Measurements from ENCODE around the gene CADPS. TPM values are rescaled to one million over a fixed set of nuclear protein-coding genes. Genes with fewer than 3 reads are reported as not detected.

The CADPS gene
- total and polyA plus RNA-seq, 7 donors, result 1.6 to 12.5 (median 6.2) TPM; not detected in 1

GRCh38 chr3:62446337-62446940, 428.8 kb downstream of the CADPS start:
- H3K27ac ChIP-seq, result no peak overlapping the region
- no peaks in the 10 kb centered on the region for H3K27me3 ChIP-seq
- DNase-seq, result no peak
- no peaks in the 10 kb centered on the region for H3K9me3 ChIP-seq
- H3K36me3 ChIP-seq, result no peaks in the 10 kb centered on the region
- TF ChIP-seq EP300 (IDR thresholded peaks at IDR 0.05), result no peak
- TF ChIP-seq POLR2AphosphoS5 (IDR thresholded peaks at IDR 0.05), result no peak
- TF ChIP-seq, protein P1, sequence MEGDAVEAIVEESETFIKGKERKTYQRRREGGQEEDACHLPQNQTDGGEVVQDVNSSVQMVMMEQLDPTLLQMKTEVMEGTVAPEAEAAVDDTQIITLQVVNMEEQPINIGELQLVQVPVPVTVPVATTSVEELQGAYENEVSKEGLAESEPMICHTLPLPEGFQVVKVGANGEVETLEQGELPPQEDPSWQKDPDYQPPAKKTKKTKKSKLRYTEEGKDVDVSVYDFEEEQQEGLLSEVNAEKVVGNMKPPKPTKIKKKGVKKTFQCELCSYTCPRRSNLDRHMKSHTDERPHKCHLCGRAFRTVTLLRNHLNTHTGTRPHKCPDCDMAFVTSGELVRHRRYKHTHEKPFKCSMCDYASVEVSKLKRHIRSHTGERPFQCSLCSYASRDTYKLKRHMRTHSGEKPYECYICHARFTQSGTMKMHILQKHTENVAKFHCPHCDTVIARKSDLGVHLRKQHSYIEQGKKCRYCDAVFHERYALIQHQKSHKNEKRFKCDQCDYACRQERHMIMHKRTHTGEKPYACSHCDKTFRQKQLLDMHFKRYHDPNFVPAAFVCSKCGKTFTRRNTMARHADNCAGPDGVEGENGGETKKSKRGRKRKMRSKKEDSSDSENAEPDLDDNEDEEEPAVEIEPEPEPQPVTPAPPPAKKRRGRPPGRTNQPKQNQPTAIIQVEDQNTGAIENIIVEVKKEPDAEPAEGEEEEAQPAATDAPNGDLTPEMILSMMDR (IDR thresholded peaks at IDR 0.05), result no peak
- TF ChIP-seq POLR2A (IDR thresholded peaks at IDR 0.05), result no peak
- H3K4me1 ChIP-seq, result no peaks in the 10 kb centered on the region
- H3K4me3 ChIP-seq, result no peak overlapping the region
- intact Hi-C loops (cut with DNase I), result no loop called here
- 80 to 87% methylated on average over 5 of the region's 5 CpGs for WGBS, 2 donors

GRCh38 chr3:62445275-62445674, 429.9 kb downstream of the CADPS start:
- TF ChIP-seq POLR2A (IDR thresholded peaks at IDR 0.05) (no peak), EP300 (IDR thresholded peaks at IDR 0.05) (no peak)
- no peaks in the 10 kb centered on the region for H3K27me3 ChIP-seq
- H3K36me3 ChIP-seq, result no peaks in the 10 kb centered on the region
- H3K9me3 ChIP-seq, result no peaks in the 10 kb centered on the region
- H3K27ac ChIP-seq, result no peak overlapping the region
- no peak overlapping the region for H3K4me3 ChIP-seq
- intact Hi-C loops (cut with DNase I), result no loop called here
- DNase-seq, result no peak
- H3K4me1 ChIP-seq, result no peaks in the 10 kb centered on the region
- 4% methylated on average over 1 of the region's 1 CpG for WGBS, 2 donors

DNA sequence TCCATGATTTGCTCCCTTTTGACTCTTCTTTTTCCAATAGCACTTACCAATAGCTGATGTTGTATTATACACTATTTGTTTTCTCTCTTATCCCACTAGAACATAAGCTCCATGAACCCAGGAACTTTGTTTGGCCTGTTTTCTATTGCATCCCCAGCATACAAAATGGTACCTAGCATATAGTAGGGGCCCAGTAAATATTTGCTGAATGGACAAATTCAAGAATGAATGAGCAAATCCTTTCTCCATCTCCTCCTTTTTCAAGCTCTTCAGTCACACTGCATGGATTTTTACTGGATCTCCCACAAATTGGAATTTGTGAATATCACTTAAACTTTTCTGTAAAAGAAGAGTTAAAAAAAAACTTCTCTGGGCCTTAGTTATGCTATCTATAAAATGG, 435.2 kb downstream of the CADPS start:
- H3K4me1 ChIP-seq, result no peaks in the 10 kb centered on the region
- no peaks in the 10 kb centered on the region for H3K9me3 ChIP-seq
- no peak for DNase-seq
- TF ChIP-seq POLR2AphosphoS5 (IDR thresholded peaks at IDR 0.05) (no peak), POLR2A (IDR thresholded peaks at IDR 0.05) (no peak), EP300 (IDR thresholded peaks at IDR 0.05) (no peak)
- TF ChIP-seq, protein P1 (IDR thresholded peaks at IDR 0.05), result no peak
- H3K27me3 ChIP-seq, result no peaks in the 10 kb centered on the region
- H3K27ac ChIP-seq, result no peak overlapping the region
- H3K36me3 ChIP-seq, result no peaks in the 10 kb centered on the region
- intact Hi-C loops (cut with DNase I), result no loop called here
- no peak overlapping the region for H3K4me3 ChIP-seq

DNA sequence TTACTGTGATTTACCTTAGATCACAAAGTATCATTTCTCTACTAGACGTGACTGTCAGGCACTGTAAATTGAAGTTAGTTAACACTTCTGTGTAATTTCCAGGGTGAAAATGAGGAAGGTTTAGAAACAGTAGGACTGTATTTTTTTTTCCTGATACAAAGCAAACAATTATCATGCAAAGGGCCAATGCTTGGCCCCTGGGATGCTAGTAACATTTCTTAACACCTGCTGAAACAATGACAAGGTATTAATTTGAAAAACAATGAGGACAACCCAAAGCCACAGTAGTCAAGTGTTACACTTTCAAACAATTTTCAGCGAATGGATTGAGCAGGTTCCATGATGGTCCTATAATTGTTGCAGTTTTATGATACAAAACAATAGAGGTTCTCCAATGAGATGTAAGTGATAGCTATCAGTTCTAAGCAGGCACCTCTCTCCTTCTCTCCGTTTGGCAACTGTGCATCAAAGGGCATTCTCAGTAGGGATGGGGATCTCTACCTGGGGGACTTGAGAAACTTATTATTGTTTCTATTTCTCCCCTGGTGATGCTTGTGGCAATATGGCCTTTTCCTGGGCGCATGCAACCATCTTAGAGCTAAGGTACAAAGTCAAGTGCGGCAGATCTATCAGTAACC, 435.9 kb downstream of the CADPS start:
- Histone ChIP-seq H3K9me3 (no peaks in the 10 kb centered on the region), H3K4me1 (no peaks in the 10 kb centered on the region), H3K4me3 (no peak overlapping the region), H3K27me3 (no peaks in the 10 kb centered on the region), H3K27ac (no peak overlapping the region), H3K36me3 (no peaks in the 10 kb centered on the region)
- WGBS, 2 donors, result 54 to 65% methylated on average over 5 of the region's 5 CpGs
- DNase-seq, result no peak
- TF ChIP-seq EP300 (IDR thresholded peaks at IDR 0.05), result no peak
- intact Hi-C loops (cut with DNase I), result no loop called here

DNA sequence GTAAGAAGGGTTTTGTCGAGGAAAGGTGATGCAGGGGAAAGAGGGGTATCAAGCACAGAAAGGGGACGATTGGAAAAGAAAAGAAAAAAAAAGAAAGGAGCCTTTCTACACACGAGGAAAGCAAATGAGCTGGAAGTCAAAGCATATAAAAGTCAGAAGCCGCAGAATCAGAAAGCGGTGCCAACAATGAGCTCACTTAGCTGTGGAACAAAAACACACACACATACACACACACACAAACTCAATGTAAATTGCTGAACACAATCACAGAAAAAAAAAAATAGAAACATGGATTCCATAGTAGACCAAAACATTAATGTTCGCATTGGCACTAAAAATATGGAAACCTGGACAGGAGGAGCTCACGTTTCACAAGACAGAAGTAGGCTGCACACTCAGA, 438.4 kb downstream of the CADPS start:
- WGBS, 2 donors, result 70 to 77% methylated on average over 7 of the region's 7 CpGs
- TF ChIP-seq EP300 (IDR thresholded peaks at IDR 0.05) (no peak), POLR2AphosphoS5 (IDR thresholded peaks at IDR 0.05) (no peak), POLR2A (IDR thresholded peaks at IDR 0.05) (no peak)
- TF ChIP-seq, protein P1 (IDR thresholded peaks at IDR 0.05), result no peak
- H3K9me3 ChIP-seq, result no peaks in the 10 kb centered on the region
- H3K4me3 ChIP-seq, result no peak overlapping the region
- H3K36me3 ChIP-seq, result no peaks in the 10 kb centered on the region
- DNase-seq, result no peak
- H3K27me3 ChIP-seq, result no peaks in the 10 kb centered on the region
- intact Hi-C loops (cut with DNase I), result no loop called here
- no peak overlapping the region for H3K27ac ChIP-seq
- no peaks in the 10 kb centered on the region for H3K4me1 ChIP-seq

GRCh38 chr3:62433396-62433795, 441.8 kb downstream of the CADPS start:
- TF ChIP-seq, protein P1 (IDR thresholded peaks at IDR 0.05), result no peak
- no peak for TF ChIP-seq POLR2AphosphoS5 (IDR thresholded peaks at IDR 0.05)

More at GRCh38 chr3:62433396-62433795, 441.8 kb downstream of the CADPS start:
- intact Hi-C loops (cut with DNase I), result no loop called here
- no peak overlapping the region for H3K4me3 ChIP-seq
- WGBS, 2 donors, result 85 to 90% methylated on average over 8 of the region's 8 CpGs
- H3K36me3 ChIP-seq, result no peaks in the 10 kb centered on the region
- H3K9me3 ChIP-seq, result no peaks in the 10 kb centered on the region
- H3K27ac ChIP-seq, result no peak overlapping the region
- H3K27me3 ChIP-seq, result no peaks in the 10 kb centered on the region
- DNase-seq, result no peak
- no peaks in the 10 kb centered on the region for H3K4me1 ChIP-seq

Measured in sigmoid colon (tissue), 7 donors.